Dermis lymphatic vessel endothelial cell (primary cell): ENCODE results near the gene OR6B3. TPM values are rescaled to one million over a fixed set of nuclear protein-coding genes. Genes with fewer than 3 reads are reported as not detected.

Source experiments
- total RNA-seq: library from RNA; depleted of rRNA; stranded (reverse); fragments of >200 nt; gene quantifications from 2 replicates; pipeline ENCODE4 v1.2.1, GENCODE V29; 2014

Gene OR6B3
- not detected in 2 replicates for total RNA-seq

DNA sequence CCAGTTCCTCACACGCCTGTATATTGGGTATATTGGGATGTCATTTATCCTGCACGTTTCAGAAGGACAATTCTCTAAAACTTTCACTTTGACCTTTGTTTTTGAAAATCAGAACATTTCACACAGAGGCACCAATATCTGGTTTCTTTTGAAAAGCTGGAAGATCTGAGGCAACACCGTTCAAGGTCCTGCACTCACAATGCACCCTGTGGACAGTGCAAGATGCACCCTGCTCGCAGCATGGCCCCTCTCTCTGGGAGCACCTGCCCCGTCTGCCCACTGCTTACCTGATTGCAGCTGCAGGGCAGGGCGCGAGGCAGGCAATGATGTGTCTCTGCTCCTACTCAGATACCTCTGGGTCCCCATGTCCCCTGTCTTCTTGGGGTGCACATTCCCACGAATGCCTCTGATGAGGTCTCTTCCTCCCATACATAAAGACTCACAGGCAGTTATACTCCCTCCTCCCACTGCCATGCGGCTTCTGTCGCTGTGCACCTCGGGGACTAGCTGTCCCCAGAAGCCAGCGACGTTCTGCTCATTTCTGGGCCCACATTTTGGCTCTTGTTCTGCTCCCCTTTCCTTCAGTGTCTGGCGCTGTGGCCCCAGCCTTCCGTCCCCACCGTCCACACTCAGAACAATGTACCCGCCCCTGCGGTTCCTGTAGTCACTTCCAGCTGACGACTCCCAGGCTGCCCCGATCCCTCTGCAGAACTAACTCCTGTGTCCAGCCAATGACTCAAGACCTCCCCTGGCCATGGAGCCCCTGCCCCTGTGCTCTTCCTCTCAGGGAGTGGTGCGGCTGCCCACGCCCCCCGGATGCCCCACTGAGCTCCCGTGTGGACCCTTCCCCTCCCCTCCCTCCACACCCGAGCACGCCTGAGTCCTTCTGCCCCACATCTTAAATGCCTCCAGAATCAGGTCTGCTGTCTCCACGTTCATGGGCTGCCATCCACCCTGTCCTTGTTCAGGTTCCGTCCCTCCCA, at the start of gene OR6B3:
Gene OR6B3, minus strand, starts transcription at position 349 of the 983 bp plus-strand sequence.

DNA sequence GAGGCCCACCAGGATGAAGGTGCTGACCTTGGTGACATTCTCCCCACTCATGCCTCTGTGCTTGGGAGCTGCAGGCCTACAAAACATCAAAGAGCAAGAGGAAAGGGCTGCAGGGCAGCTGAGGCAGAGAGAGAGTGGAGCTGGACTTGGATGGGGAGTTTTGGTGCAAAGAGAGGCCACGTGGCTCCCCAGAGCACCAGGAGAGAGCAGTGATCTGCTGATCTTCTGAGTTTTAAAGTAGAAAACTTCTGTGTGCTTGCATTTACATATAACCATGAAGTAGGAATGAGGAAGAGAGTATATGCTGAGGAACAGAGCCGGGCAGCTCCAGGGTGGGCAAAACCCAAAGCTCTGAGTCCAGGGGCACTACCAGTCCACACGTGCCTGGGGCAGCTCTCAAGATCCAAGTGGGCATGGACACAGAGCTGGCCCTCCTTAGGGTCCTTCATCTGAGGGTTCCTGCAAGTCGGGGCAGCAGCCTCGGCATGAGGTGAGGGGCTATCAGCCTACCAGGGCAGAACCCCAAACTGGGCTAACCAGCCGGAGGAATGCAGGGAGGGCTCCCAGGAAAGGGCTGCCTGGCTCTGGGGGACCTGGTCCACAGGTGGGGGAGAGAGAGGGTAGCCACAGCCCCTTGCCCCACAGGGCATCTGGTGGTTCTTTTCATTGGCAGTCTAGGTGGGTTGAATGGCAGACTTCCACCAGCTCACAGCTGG, 22.8 kb downstream of the OR6B3 start, which contains the start of gene OR6B2:
Gene OR6B2, minus strand, starts transcription at position 51 of the 716 bp plus-strand sequence. Its CDS starts 0 bp downstream, at position 51.

Other genes starting within 250 kb of the OR6B3 start
- 118 and 146 TPM in 2 replicates for gene NDUFA10, start 28.2 kb downstream of the OR6B3 start, total RNA-seq
- gene OR6B2, start 23.1 kb downstream of the OR6B3 start, total RNA-seq: not detected in 2 replicates
- gene COPS9, start 82.8 kb upstream of the OR6B3 start, total RNA-seq: 156 and 170 TPM in 2 replicates
- not detected in 2 replicates for gene OTOS, start 87.1 kb upstream of the OR6B3 start, total RNA-seq